Stimulated activated CD4-positive, alpha-beta T cell treated with anti-CD3 and anti-CD28 coated beads, Interleukin-4, amount 100 ng/mL, for 24 hours (primary cell): Measurements from ENCODE around the gene CASP2.
"Not testable (repeated sequence)": the region's sequence is repeated elsewhere in the genome, so short reads cannot be mapped to it uniquely, and the experiment has no call there.

Experiments used
- DNase-seq: peaks from one replicate; pipeline ENCODE4 v3.0.0-alpha.2; 2020

Gene CASP2

DNA sequence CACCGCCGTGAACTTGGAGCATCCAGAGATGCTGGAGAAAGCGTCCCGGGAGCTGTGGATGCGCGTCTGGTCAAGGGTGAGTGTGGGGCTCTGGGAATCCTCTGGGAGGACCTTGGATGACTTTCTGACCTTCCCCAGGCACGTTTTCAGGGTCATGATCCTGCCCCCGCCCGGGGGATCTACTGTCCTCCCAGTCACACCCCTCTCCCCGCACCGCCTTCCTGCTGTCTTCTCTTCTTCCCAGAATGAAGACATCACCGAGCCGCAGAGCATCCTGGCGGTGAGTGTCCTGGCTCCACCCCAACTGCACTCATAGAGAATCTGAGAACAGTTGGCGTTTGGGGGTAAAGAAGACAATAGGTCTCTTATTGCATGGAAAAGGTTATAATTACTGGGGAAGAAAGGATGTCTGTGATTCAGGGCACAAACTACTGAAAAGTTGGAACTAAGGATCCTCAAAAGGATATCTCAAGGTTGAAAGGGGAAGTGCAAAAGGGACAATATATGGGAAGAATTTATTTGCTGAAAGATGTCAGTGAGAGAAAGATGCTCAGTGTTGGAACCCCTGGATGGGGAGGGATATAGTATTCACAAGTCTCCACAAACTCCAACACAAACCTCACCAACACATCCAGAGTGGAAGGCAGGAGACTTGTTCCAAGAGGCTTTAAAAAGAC is 23.0 kb upstream of the CASP2 start:
- no peak for DNase-seq

GRCh38 chr7:143269251-143269650 is 18.9 kb upstream of the CASP2 start:
- no peak for DNase-seq

DNA sequence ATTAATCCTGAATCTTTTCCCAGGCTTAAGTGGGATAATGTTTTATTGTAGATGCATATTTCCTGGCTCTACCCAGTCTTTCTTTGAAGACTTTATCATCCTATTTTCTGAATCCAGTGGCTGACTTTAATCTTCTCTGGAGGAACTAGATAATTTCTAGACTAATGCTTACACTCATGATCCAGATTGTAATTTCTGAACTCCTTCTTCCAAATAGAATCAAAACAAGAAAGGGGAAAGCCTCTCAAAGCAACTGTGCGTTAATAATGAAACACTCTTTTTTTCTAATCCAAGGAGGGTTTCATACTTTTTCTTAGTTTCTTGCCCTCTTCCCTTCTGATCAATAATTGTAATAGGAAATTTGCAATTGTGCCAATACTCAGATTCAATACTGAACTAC is 16.9 kb upstream of the CASP2 start:
- DNase-seq = no peak

DNA sequence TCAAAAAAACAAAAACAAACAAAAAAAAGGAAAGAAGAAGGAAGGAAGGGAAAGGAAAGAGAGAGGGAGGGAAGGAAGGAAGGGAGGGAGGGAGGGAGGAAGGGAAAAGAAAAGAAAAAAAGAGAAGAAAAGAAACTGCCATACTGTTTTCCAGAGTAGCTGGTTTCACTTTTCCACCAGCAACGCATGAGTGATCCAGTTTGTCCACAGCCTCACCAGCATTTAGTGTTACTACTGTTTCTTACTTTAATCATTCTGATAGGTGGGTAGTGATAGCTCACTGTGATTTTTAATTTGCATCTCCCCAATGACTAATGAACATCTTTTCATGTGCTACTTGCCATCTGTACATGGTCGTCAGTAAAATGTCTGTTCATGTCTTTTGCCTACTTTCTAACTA is 15.3 kb upstream of the CASP2 start:
- no peak for DNase-seq

- no peak for DNase-seq
Measured at GRCh38 chr7:143279186-143280098, 8.7 kb upstream of the CASP2 start.

- DNase-seq = no peak
Measured at GRCh38 chr7:143280160-143280559, 8.0 kb upstream of the CASP2 start.

GRCh38 chr7:143280566-143280965 is 7.6 kb upstream of the CASP2 start:
- DNase-seq = no peak

GRCh38 chr7:143281529-143281928 is 6.6 kb upstream of the CASP2 start:
- DNase-seq = no peak

- DNase-seq = no peak
Measured at GRCh38 chr7:143282124-143282523, 6.0 kb upstream of the CASP2 start.

DNA sequence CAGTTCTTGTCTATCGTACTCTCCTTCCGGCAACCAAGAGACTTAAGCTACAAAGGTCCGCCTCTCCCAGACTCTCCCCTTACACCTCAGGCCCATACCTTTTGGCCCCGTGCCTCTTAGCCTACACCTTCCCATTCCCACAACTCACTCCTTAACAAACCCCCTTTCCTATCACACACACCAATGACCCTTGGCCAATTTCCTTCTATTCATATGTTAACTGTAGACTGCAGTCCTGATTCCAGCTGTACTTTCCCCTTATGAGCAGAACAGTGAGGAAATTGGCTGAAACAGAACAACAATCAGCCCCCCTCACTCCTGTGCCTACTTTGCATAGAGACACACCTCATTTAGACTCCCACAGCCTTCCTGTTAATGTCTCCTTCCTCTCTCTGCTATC is 4.8 kb upstream of the CASP2 start:
- no peak for DNase-seq

DNA sequence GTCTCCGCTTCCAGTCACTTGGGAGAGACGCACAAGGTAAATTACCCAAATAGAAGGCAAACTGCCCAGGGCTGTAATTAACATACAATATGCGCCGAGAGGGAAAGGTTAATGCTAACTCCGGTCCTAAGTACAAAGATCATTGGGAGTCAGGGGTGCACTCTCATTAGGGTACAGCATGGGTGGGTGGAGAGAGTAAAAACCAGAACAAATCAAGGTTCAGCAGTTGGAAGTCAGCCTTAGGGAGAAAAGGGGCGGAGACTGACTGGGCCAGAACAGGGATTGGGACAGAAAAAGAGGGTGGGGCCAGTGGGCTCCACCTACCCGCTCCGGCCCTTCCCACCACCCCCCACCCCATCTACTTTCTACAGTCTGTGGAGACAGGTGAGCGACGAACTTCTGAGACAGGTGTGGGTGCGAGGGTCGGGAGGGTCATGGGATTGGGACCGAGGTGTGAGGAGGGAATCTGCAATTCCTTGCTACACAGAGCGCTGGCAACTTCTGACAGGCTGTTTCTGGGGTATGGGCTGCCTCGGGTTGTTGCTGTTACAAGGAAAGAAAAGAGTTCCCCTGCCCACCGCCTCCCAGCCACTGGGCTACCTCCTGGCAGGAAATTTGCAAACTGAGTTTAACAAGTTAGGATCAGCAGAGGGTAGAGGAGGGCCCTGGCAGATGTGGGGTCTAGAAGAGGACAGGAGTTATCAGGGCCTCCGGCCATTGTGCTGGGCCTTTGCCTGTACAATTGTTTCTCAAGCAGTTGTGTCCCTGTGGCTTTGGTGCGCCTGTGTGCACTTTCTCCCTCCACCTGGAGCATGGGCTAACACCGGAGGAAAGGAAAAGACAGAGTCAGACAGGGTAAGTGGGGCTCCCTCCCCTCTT is 3.3 kb upstream of the CASP2 start, which contains the start of gene TMEM139:
Gene TMEM139, plus strand, starts transcription at position 368 of the 879 bp plus-strand sequence. CDS start 1,000 bp downstream, outside the sequence.
- no peak for DNase-seq

DNA sequence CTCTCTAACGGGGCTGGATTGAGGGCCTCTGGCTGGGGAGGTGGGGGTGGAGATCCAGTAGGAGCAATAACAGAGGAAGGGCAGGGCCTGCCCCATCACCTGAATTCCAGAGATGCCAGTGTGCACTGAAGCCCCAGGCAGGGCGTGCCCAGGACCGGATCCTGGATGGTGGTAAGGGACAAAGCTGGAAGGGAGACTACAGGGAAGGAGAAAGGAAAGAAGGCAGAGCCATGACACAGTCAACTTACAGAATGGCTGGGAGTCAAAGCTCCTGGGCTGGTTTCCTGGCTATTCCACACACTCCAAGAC is 2.7 kb upstream of the CASP2 start:
- DNase-seq = no peak

- no peak for DNase-seq
Measured at GRCh38 chr7:143285806-143286521, 2.2 kb upstream of the CASP2 start.

DNA sequence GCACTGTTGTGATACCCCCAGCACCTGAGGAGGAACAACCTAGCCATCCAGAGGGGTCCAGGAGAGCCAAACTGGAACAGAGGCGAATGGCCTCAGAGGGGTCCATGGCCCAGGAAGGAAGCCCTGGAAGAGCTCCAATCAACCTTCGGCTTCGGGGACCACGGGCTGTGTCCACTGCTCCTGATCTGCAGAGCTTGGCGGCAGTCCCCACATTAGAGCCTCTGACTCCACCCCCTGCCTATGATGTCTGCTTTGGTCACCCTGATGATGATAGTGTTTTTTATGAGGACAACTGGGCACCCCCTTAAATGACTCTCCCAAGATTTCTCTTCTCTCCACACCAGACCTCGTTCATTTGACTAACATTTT is 1.6 kb upstream of the CASP2 start:
- no peak for DNase-seq

DNA sequence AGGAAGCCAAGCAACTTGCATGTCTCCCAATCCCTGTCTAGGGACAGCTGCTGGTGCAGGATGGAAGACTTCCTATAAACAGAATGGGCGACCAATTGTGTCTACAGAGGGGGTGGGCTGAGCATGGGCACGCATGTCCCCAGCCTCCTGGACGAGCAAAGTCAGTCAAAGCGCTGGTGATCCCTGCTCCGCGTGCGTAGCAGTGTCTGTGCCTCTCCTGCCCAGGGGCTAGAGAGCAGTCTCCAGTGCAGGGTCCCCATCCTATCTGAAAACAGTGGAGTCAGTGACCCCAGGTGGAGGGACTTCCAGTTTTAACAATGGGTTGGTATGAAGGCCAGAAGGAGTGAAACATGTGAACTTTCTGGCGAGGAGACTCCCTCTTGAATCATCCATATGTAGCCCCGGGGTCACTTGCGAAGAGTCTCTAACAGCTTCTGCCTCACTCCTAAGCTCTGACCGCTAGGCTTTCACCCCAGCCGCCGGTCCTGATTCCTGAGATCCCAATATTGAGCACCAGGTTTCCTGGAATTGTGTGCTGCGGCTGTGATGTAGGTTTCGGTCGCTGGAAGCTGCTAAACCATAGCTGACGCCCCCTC is 714 bp upstream of the CASP2 start:
- no peak for DNase-seq

DNA sequence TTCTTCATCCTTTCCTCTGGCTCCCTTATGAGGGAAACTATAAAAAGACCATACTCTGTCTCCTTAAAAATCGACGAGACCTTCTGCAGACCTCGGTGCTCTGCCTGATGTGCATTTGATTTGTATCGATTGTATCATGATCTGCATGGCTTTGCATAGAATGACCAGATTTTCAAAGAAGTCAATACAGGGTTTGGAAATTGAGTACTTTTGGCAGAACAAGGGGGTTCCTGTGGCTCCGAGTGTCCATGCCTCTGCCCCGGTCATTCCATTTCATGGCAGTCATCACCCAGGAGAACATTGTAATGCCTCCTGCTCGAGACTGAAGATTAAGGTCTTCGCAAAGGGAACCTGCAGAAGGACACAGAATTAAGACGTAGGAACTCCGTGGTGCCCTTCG is 685 bp downstream of the CASP2 start:
- no peak for DNase-seq

GRCh38 chr7:143289421-143289820 is 1.3 kb downstream of the CASP2 start:
- DNase-seq = no peak

DNA sequence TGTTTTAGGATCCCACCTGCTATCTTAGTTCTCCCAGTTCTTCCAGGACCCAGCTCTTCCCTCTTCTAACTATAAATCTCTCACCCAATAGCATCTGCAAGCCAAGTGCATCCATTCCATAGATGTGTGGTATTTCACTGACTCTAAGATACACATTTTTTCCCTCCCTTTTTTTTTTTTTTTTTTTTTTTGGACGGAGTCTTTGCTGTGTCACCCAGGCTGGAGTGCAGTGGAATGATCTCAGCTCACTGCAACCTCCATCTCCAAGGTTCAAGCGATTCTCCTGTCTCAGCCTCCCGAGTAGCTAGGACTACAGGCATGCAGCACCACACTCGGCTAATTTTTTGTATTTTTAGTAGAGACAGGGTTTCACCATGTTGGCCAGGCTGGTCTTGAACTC is 1.7 kb downstream of the CASP2 start:
- not testable (repeated sequence) for DNase-seq

GRCh38 chr7:143290293-143290692 is 2.1 kb downstream of the CASP2 start:
- DNase-seq = no peak

GRCh38 chr7:143292876-143293275 is 4.7 kb downstream of the CASP2 start:
- no peak for DNase-seq

DNA sequence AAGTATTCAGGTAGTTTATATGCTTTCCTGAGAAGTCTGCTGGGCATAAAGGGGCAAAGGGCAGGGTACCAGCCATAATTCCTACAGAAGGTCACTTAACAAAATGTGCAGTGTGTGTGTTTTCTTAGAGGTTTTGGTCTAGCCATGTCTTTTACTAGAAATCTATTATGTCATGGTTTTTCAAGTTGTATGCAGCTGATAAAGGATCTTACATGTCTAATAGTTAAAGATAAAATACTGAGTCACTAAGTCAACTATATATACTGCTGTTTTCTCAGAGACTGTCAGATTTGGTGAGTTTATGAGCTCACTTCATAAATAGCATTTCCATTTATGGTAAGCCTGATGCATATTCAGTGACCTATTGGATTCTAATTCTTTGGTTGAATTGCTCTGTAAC is 7.7 kb downstream of the CASP2 start:
- DNase-seq = no peak

DNA sequence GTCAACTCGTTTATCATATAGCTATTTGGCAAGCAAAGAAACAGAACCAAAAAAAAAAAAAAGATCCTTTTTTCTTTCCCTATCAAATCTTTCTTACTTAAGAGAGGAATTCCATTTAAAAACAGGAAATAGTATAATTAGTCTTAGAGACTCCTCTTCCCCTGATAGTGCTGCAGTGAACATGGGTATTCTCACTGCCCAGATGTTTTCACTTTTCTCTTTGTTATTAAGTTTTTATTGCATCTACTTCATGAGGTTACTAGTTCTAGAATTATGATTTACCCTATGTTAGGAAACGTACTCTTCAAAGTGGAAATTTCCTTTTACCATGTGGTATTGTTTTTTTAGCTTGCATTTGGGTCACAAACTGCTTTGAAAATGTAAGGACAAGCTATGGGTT is 8.5 kb downstream of the CASP2 start:
- no peak for DNase-seq
